Measurements from ENCODE around the gene DSPP. TPM values are rescaled to one million over a fixed set of nuclear protein-coding genes. Genes with fewer than 3 reads are reported as not detected.
A peak's percentile ranks its signal among the peaks of the same experiment; 100 is the strongest.

Gene DSPP
- total RNA-seq (2014; rRNA removed; shearing (Covaris generic)) (not detected in 2 replicates), total RNA-seq (2022) (not detected in 2 replicates), Bru-seq, nascent RNA (not detected), BruChase-seq, experiment 1, labeled RNA remaining after a 6-hour chase (not detected), BruChase-seq, experiment 2, labeled RNA remaining after a 2-hour chase (not detected)
- long read RNA-seq = 0 reads

- no peaks in the 10 kb centered on the region for H4K20me1 ChIP-seq (ENCODE audit: insufficient read depth, low read length)
- no peak within 1 kb of the TSS for H3K27ac ChIP-seq (ENCODE audit: low read depth, low read length, poor library complexity, severe bottlenecking)
- no peaks in the 10 kb centered on the region for H3K4me1 ChIP-seq (ENCODE audit: insufficient read depth, low read length, poor library complexity, severe bottlenecking)
- ChIA-PET POLR2A (interaction anchor here (1.1 kb wide), 1 partner anchor 25 kb away, joined by 4 read pairs; no protein-coding TSS in a partner anchor), CTCF (ENCODE audit: unreplicated experiment) (no interaction called here)
- no peak for TF ChIP-seq EZH2phosphoT487 (IDR thresholded peaks at IDR 0.05; ENCODE audit: borderline replicate concordance, low read depth, low read length)
- no peak for TF ChIP-seq CTCF (conservative IDR thresholded peaks at IDR 0.05; ENCODE audit: low read length)
- intact Hi-C loops (cut with micrococcal nuclease; ENCODE audit: unreplicated experiment) = no loop called here
- no peak within 1 kb of the TSS for H3K4me3 ChIP-seq (ENCODE audit: low read depth, low read length, poor library complexity, severe bottlenecking)
- H3K4me2 ChIP-seq (ENCODE audit: low read length) = no peak within 1 kb of the TSS
- no TSS peak for BruUV-seq (replicated peaks)
- H3K9me3 ChIP-seq (ENCODE audit: low read length) = no peaks in the 10 kb centered on the region
- H3K79me2 ChIP-seq (ENCODE audit: insufficient read depth, low read depth, low read length) = no peaks in the 10 kb centered on the region
- no peak within 1 kb of the TSS for H2AFZ ChIP-seq (ENCODE audit: low read length)
- no peaks in the 10 kb centered on the region for H3K36me3 ChIP-seq (ENCODE audit: insufficient read depth, low read length)
- DNase-seq (ENCODE audit: low spot score) = no peak
- H3K9me2 ChIP-seq (ENCODE audit: insufficient read depth, low read length) = no peaks in the 10 kb centered on the region
These were observed at the start of gene DSPP for GRCh38 chr4:87608229-87608628. Gene DSPP (plus strand): TSS chr4:87608529. CDS start chr4:87610909, 2,380 bp downstream.

GRCh38 chr4:87559090-87559837, 49.1 kb upstream of the DSPP start:
- ChIA-PET POLR2A (interaction anchor here (0.6 kb wide), 2 partner anchors 648 to 958 kb away, joined by 3 read pairs; no protein-coding TSS in a partner anchor), CTCF (ENCODE audit: unreplicated experiment) (no interaction called here)
- H3K4me1 ChIP-seq (ENCODE audit: insufficient read depth, low read length, poor library complexity, severe bottlenecking) = no peaks in the 10 kb centered on the region
- no peak overlapping the region for H3K27ac ChIP-seq (ENCODE audit: low read depth, low read length, poor library complexity, severe bottlenecking)
- intact Hi-C loops (cut with micrococcal nuclease; ENCODE audit: unreplicated experiment) = no loop called here
- H2AFZ ChIP-seq (ENCODE audit: low read length) = no peak overlapping the region
- H3K4me2 ChIP-seq (ENCODE audit: low read length) = no peak overlapping the region
- no TSS peak for BruUV-seq (replicated peaks)
- DNase-seq (ENCODE audit: low spot score) = peak; percentile 6
- TF ChIP-seq CTCF (conservative IDR thresholded peaks at IDR 0.05; ENCODE audit: low read length) (no peak), EZH2phosphoT487 (IDR thresholded peaks at IDR 0.05; ENCODE audit: borderline replicate concordance, low read depth, low read length) (no peak)
- no peaks in the 10 kb centered on the region for H3K9me2 ChIP-seq (ENCODE audit: insufficient read depth, low read length)
- no peaks in the 10 kb centered on the region for H3K9me3 ChIP-seq (ENCODE audit: low read length)
- no peaks in the 10 kb centered on the region for H4K20me1 ChIP-seq (ENCODE audit: insufficient read depth, low read length)
- no peak overlapping the region for H3K4me3 ChIP-seq (ENCODE audit: low read depth, low read length, poor library complexity, severe bottlenecking)
- H3K36me3 ChIP-seq (ENCODE audit: insufficient read depth, low read length) = no peaks in the 10 kb centered on the region
- no peaks in the 10 kb centered on the region for H3K79me2 ChIP-seq (ENCODE audit: insufficient read depth, low read depth, low read length)

GRCh38 chr4:87560802-87561201, 47.5 kb upstream of the DSPP start:
- no peaks in the 10 kb centered on the region for H3K9me3 ChIP-seq (ENCODE audit: low read length)
- no peak overlapping the region for H3K4me3 ChIP-seq (ENCODE audit: low read depth, low read length, poor library complexity, severe bottlenecking)
- H3K9me2 ChIP-seq (ENCODE audit: insufficient read depth, low read length) = no peaks in the 10 kb centered on the region
- TF ChIP-seq EZH2phosphoT487 (IDR thresholded peaks at IDR 0.05; ENCODE audit: borderline replicate concordance, low read depth, low read length) = no peak
- TF ChIP-seq CTCF (conservative IDR thresholded peaks at IDR 0.05; ENCODE audit: low read length) = no peak
- H4K20me1 ChIP-seq (ENCODE audit: insufficient read depth, low read length) = no peaks in the 10 kb centered on the region
- POLR2A ChIA-PET = interaction anchor here (1.0 kb wide), 1 partner anchor 17 kb away, joined by 3 read pairs; no protein-coding TSS in a partner anchor
- H3K4me1 ChIP-seq (ENCODE audit: insufficient read depth, low read length, poor library complexity, severe bottlenecking) = no peaks in the 10 kb centered on the region
- intact Hi-C loops (cut with micrococcal nuclease; ENCODE audit: unreplicated experiment) = no loop called here
- no peaks in the 10 kb centered on the region for H3K79me2 ChIP-seq (ENCODE audit: insufficient read depth, low read depth, low read length)
- no peaks in the 10 kb centered on the region for H3K36me3 ChIP-seq (ENCODE audit: insufficient read depth, low read length)
- H3K4me2 ChIP-seq (ENCODE audit: low read length) = no peak overlapping the region
- no peak overlapping the region for H3K27ac ChIP-seq (ENCODE audit: low read depth, low read length, poor library complexity, severe bottlenecking)
- H2AFZ ChIP-seq (ENCODE audit: low read length) = no peak overlapping the region
- CTCF ChIA-PET (ENCODE audit: unreplicated experiment) = no interaction called here
- BruUV-seq (replicated peaks) = no TSS peak
- DNase-seq (ENCODE audit: low spot score) = no peak

All from OCI-LY7 (cell line).